MM.1S (cell line): Measurements from ENCODE around the gene GEMIN8.

Experiments
- CTCF ChIP-seq: fragments of 300-600 bp; sonication (generic); IDR thresholded peaks from 2 replicates; pipeline ENCODE4 v1.5.1; 2016; ENCODE audit warnings: antibody characterized with exemption, low read length, mixed read lengths
- EZH2phosphoT487 ChIP-seq: fragments of 300-600 bp; sonication (generic); IDR thresholded peaks from 2 replicates; pipeline ENCODE4 v1.6.1; 2018; ENCODE audit warnings: antibody characterized with exemption, low read length

GRCh38 chrX:14014526-14014925 lies 15.2 kb downstream of the GEMIN8 start:
- TF ChIP-seq EZH2phosphoT487 = no peak
- TF ChIP-seq CTCF = no peak
